ENCODE measurements around the gene SURF6. TPM values are rescaled to one million over a fixed set of nuclear protein-coding genes. Genes with fewer than 3 reads are reported as not detected.

SURF6 gene
- total RNA-seq, 1 experiment from 2014 or later: 16.1 TPM

GRCh38 chr9:133290751-133291302, 45.2 kb downstream of the SURF6 start:
- H3K27me3 ChIP-seq (ENCODE audit: control insufficient read depth, insufficient read depth, low read length): peaks cover 7% of the 10 kb centered on the region
- BruUV-seq (replicated peaks): no TSS peak
- in situ Hi-C loops (cut with HindIII; ENCODE audit: low pct_unique_long_range_greater_than_20kb, low sequenced_read_pairs): no loop called here
- no peak for TF ChIP-seq CTCF (IDR thresholded peaks at IDR 0.05)
- no peak for TF ChIP-seq POLR2AphosphoS5 (IDR thresholded peaks at IDR 0.05; ENCODE audit: low read depth, low read length)
- TF ChIP-seq TCF7L2 (IDR thresholded peaks at IDR 0.05; ENCODE audit: low read depth, low read length): no peak
- TF ChIP-seq, protein P1, sequence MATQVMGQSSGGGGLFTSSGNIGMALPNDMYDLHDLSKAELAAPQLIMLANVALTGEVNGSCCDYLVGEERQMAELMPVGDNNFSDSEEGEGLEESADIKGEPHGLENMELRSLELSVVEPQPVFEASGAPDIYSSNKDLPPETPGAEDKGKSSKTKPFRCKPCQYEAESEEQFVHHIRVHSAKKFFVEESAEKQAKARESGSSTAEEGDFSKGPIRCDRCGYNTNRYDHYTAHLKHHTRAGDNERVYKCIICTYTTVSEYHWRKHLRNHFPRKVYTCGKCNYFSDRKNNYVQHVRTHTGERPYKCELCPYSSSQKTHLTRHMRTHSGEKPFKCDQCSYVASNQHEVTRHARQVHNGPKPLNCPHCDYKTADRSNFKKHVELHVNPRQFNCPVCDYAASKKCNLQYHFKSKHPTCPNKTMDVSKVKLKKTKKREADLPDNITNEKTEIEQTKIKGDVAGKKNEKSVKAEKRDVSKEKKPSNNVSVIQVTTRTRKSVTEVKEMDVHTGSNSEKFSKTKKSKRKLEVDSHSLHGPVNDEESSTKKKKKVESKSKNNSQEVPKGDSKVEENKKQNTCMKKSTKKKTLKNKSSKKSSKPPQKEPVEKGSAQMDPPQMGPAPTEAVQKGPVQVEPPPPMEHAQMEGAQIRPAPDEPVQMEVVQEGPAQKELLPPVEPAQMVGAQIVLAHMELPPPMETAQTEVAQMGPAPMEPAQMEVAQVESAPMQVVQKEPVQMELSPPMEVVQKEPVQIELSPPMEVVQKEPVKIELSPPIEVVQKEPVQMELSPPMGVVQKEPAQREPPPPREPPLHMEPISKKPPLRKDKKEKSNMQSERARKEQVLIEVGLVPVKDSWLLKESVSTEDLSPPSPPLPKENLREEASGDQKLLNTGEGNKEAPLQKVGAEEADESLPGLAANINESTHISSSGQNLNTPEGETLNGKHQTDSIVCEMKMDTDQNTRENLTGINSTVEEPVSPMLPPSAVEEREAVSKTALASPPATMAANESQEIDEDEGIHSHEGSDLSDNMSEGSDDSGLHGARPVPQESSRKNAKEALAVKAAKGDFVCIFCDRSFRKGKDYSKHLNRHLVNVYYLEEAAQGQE (IDR thresholded peaks at IDR 0.05; ENCODE audit: insufficient read depth in 1 of 2, low read depth in 2 of 2, low read length in 1 of 2): no peak
- TF ChIP-seq SIN3A (IDR thresholded peaks at IDR 0.05; ENCODE audit: borderline replicate concordance, insufficient read depth, low read depth, low read length): no peak
- no peaks in the 10 kb centered on the region for H3K36me3 ChIP-seq (ENCODE audit: control insufficient read depth, insufficient read depth, low read length)
- no peak for ATAC-seq
- no peak overlapping the region for H3K4me3 ChIP-seq (ENCODE audit: low read depth in 2 of 2, low read length in 2 of 2)
- DNase-seq (ENCODE audit: low read depth, low spot score): no peak
- CTCF ChIA-PET: no interaction called here
- H3K9me3 ChIP-seq (ENCODE audit: control insufficient read depth, insufficient read depth, low read depth, low read length): no peaks in the 10 kb centered on the region
- no peaks in the 10 kb centered on the region for H3K4me1 ChIP-seq (ENCODE audit: control insufficient read depth, insufficient read depth, low read length)
- POLR2A ChIA-PET: no interaction called here
- intact Hi-C loops (cut with micrococcal nuclease; ENCODE audit: unreplicated experiment): no loop called here
- H3K27ac ChIP-seq (ENCODE audit: low read length): no peak overlapping the region

DNA sequence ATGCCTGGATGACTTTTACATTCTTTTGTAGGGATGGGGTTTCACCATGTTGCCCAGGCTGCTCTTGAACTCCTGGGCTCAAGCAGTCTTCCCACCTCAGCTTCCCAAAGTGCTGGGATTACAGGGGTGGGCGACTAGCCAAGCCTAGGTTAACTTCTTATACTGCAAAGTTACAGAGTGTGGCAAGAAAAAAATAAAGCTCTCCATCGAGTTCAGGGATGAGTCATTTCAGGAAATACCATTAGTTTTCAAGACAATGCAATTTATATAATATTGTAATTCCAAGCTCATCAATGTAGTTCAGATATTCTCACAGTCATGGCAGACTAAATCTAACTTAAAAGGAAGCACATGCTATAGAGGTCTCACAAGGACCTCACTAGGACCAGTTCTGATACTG, 49.5 kb downstream of the SURF6 start:
- ChIA-PET POLR2A (no interaction called here), CTCF (no interaction called here)
- H3K9me3 ChIP-seq (ENCODE audit: control insufficient read depth, insufficient read depth, low read depth, low read length): no peaks in the 10 kb centered on the region
- DNase-seq (ENCODE audit: low read depth, low spot score) (no peak), ATAC-seq (no peak)
- BruUV-seq (replicated peaks): no TSS peak
- in situ Hi-C loops (cut with HindIII; ENCODE audit: low pct_unique_long_range_greater_than_20kb, low sequenced_read_pairs) (no loop called here), intact Hi-C loops (cut with micrococcal nuclease; ENCODE audit: unreplicated experiment) (no loop called here)
- no peaks in the 10 kb centered on the region for H3K36me3 ChIP-seq (ENCODE audit: control insufficient read depth, insufficient read depth, low read length)
- H3K27ac ChIP-seq (ENCODE audit: low read length): no peak overlapping the region
- no peak overlapping the region for H3K4me3 ChIP-seq (ENCODE audit: low read depth in 2 of 2, low read length in 2 of 2)
- TF ChIP-seq CTCF (IDR thresholded peaks at IDR 0.05) (no peak), POLR2AphosphoS5 (IDR thresholded peaks at IDR 0.05; ENCODE audit: low read depth, low read length) (no peak)
- TF ChIP-seq, protein P1 (IDR thresholded peaks at IDR 0.05; ENCODE audit: insufficient read depth in 1 of 2, low read depth in 2 of 2, low read length in 1 of 2): no peak
- no peaks in the 10 kb centered on the region for H3K4me1 ChIP-seq (ENCODE audit: control insufficient read depth, insufficient read depth, low read length)
- no peaks in the 10 kb centered on the region for H3K27me3 ChIP-seq (ENCODE audit: control insufficient read depth, insufficient read depth, low read length)
